HG03460 (cell line): ENCODE measurements around the gene TMEM88.
A peak's percentile ranks its signal among the peaks of the same experiment; 100 is the strongest.
"Not testable (repeated sequence)": the region's sequence is repeated elsewhere in the genome, so short reads cannot be mapped to it uniquely, and the experiment has no call there.

Source experiments
- ATAC-seq: cut with Tn5 transposase; IDR thresholded peaks from one replicate; pipeline ENCODE4 v1.9.1; 2021; ENCODE audit not compliant: unreplicated experiment

TMEM88 gene

GRCh38 chr17:7856011-7856810, 1.3 kb downstream of the TMEM88 start:
- ATAC-seq, result no peak

- peak; percentile 73 for ATAC-seq
Measured at GRCh38 chr17:7856811-7857712, 2.2 kb downstream of the TMEM88 start, which contains the start of gene NAA38. NAA38 (minus strand) TSS chr17:7857559; CDS start chr17:7857463, 96 bp downstream.

GRCh38 chr17:7857713-7858521, 3.1 kb downstream of the TMEM88 start, which contains the start of gene CYB5D1:
CYB5D1 (plus strand) TSS chr17:7858003; CDS start chr17:7858135, 132 bp downstream.
- ATAC-seq, result peak; percentile 33

GRCh38 chr17:7858522-7858810, 3.6 kb downstream of the TMEM88 start:
- no peak for ATAC-seq

- no peak for ATAC-seq
Measured at GRCh38 chr17:7859028-7859427, 4.2 kb downstream of the TMEM88 start.

- no peak for ATAC-seq
Measured at GRCh38 chr17:7862692-7863437, 8.0 kb downstream of the TMEM88 start.

- not testable (repeated sequence) for ATAC-seq
Measured at GRCh38 chr17:7864384-7864783, 9.5 kb downstream of the TMEM88 start.

GRCh38 chr17:7864995-7865650, 10.3 kb downstream of the TMEM88 start:
- ATAC-seq, result no peak

- ATAC-seq, result no peak
Measured at GRCh38 chr17:7867881-7868329, 13.0 kb downstream of the TMEM88 start.

- ATAC-seq, result no peak
Measured at GRCh38 chr17:7873051-7873450, 18.2 kb downstream of the TMEM88 start.

GRCh38 chr17:7875804-7876370, 21.0 kb downstream of the TMEM88 start:
- no peak for ATAC-seq

GRCh38 chr17:7878234-7878633, 23.4 kb downstream of the TMEM88 start:
- ATAC-seq, result no peak

GRCh38 chr17:7880076-7880868, 25.4 kb downstream of the TMEM88 start:
- no peak for ATAC-seq

- no peak for ATAC-seq
Measured at GRCh38 chr17:7881276-7882054, 26.6 kb downstream of the TMEM88 start.

GRCh38 chr17:7882068-7882467, 27.2 kb downstream of the TMEM88 start:
- ATAC-seq, result no peak

GRCh38 chr17:7882629-7883028, 27.8 kb downstream of the TMEM88 start:
- no peak for ATAC-seq

GRCh38 chr17:7883781-7884386, 29.0 kb downstream of the TMEM88 start:
- ATAC-seq, result no peak
